NOMO-1 treated with dmso at 0.1 percent for 144 hours (cell line): ENCODE results near the gene MPPED2.

Experiments used
- DNase-seq: peaks from one replicate; lab custom pipeline; 2025; ENCODE audit not compliant: unreplicated experiment; lab: John Stamatoyannopoulos, UW

MPPED2 gene

GRCh38 chr11:30423886-30424285, 162.3 kb downstream of the MPPED2 start:
- no peak for DNase-seq

- no peak for DNase-seq
These were observed 162.9 kb downstream of the MPPED2 start for GRCh38 chr11:30423279-30423648.

- DNase-seq = no peak
These were observed 163.5 kb downstream of the MPPED2 start for GRCh38 chr11:30422447-30423278.

GRCh38 chr11:30420233-30420787, 165.8 kb downstream of the MPPED2 start:
- DNase-seq = no peak

DNA sequence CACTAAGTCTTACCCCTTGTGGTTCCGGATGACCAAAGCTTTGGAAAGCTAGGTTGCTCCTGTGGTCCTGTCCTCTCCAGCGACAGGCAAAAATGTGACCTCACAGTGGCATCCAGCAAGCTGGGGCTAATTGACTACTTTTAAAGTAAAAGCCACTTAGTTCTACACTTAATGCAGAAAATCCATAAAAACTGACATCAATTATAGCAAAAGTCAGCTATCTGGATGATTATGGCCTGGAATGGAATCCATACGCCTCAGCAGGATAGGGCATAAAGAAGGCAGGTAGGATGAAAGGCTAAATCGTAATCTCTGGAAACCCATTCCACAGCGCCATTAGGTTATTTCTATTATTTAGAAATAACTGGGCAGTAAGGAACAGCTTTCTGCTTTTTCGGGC, 171.3 kb downstream of the MPPED2 start:
- DNase-seq = no peak

GRCh38 chr11:30414244-30414643, 171.9 kb downstream of the MPPED2 start:
- no peak for DNase-seq

DNA sequence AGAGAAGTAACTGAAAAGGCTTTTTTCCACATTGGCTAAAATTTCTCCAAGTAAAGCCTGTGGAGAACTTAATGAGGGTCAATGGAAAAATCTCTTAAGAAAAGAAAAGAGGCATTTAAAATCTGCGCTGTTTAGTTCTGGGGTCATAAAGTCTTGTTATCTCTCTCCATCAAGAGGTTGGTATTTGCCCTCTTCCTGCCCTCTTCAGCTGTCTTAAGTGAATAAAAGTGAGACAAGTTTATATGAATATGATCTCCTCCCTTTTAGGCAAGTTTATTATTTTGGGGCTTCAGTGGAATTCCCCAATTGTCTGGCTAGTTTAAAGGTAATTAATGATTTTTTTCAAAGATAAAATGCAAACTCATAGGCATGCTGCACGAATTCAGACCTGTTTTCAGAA, 173.6 kb downstream of the MPPED2 start:
- DNase-seq = no peak

GRCh38 chr11:30411383-30411782, 174.8 kb downstream of the MPPED2 start:
- DNase-seq = no peak

DNA sequence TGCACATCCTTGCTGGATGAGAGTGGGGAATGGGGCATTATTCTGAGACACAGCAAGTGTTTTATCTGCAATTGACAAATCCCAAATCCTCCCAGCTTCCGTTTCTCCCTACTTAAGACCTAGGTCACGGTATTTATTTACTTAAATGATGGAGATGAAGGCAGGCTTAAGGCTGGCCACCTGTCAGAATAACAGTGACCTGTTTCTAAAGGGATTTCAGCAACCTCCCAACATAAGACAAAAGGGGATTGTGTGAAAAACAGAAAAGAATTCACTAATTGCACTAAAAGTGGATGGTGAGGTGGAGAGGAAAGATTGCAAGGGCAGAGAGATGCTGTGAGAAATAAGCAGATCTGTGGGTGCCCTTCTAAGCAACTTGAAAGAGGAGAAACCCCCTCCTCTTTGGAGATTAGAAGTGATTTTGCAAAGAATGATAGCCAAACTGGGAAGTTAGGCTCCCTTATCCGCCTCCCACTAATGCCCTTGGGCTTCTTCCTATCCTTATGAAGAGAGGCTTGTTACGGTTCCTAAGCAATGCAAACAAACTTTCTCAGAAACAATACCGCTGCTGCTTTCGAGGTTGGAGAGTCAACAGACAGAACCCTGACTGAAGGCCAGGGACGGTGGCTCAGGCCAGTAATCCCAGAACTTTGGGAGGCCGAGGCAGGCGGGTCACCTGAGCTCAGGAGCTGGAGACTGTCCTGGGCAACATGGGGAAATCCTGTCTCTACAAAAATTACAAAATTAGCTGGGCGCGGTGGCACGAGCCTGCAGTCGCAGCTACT, 179.0 kb downstream of the MPPED2 start:
- DNase-seq = no peak

DNA sequence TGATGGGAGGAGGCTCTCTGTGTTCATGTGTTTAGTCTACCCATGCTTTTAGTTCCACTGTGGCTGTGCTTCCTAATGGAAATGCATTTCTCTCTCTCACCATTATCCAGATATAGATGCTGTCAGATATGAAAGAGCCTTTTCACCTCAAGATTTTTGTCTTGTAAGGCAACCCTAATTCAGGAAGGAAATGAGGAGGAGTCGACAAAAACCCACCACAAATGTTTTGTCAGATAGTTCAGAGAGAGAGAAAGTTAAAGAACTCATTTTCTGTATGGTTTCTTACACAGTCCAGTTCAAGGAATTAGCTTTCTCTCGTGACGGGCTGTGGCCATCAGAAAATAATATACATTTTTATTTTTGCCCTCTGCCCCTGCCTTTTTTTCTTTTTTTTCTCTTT, 180.8 kb downstream of the MPPED2 start:
- no peak for DNase-seq

DNA sequence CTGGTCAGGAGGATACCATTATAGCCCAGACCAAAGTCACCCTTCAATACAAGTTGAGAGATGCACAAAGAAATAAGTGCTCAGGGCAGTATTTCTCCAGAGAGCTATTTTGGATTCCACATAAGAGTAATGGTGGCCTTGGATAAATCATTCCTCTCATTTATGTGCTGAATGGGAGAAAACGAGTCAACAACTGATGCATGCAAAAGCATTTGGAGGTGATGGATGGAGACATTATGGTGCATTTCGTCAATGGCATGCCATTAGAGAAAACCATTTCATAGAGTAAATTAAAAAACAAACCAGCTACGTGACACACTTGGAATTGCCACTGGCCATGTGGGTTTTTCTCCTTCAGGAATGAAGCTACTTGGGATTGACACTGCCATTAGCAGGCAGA, 182.0 kb downstream of the MPPED2 start:
- DNase-seq = no peak

GRCh38 chr11:30395751-30396150, 190.4 kb downstream of the MPPED2 start:
- DNase-seq = no peak

DNA sequence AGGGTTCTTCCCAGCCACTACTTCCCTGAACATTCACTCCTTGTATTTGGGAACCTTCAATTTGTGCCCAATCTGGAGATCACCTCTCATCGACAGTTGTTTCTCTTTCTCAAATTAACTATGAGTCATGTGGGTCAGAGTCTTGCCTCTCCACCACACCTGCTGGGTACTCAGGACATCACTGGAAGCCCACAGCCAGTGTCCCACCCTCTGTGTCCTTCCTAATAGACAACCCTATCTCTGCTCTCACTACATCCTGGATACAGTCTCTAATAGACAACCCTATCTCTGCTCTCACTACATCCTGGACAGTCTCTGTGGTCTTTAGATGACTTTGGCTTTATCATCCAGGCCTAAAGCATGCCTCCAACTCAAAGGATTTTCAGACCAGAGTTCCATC, 193.1 kb downstream of the MPPED2 start:
- no peak for DNase-seq

DNA sequence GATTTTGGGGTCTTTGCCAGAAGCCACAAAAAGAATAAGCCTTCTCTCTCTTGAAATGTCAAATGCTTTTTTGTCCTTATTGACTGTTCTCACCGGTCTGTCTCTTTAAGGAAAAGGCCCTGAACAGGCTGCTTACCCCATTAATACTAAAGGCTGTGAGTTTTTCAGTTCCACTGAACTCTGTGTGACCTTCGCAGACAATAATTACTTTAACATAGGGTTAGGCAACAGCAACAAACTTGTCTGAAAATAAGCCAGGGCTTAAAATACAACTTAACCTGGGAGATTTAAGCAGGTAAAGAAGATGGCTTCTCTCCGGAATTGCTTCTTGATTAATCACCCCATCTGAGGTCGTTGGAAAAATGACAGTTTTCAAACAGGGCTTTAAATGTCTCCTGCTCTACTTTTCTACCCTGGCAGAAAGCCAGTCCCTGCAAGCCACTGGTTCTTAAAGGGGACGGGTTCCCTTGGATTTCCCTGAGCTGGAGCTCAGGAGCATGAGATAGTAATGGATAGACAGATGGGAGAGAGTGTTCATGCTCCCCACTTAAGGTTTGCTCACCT, 193.8 kb downstream of the MPPED2 start:
- DNase-seq = no peak

GRCh38 chr11:30388957-30389356, 197.2 kb downstream of the MPPED2 start:
- no peak for DNase-seq

GRCh38 chr11:30387891-30388861, 198.0 kb downstream of the MPPED2 start:
- DNase-seq = no peak

GRCh38 chr11:30381879-30382278, 204.3 kb downstream of the MPPED2 start:
- no peak for DNase-seq

DNA sequence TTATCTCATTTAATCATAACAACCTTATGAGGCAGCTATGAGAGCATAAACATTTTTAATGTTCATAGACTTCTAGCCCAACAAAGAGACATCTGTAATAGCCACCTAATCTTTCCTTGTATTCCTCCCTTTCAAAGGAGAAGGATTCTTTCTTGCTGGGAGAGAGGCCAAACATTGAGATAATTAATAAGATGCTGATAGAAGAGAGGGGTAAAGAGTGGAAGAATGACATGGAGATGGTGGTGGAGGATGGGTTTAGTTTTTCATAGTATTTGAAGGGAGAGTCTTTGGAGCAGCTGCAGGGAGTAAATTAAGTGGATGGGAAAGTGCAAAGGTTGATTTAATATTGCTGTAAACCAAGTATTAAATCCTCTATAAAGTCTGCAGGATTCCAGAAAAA, 205.3 kb downstream of the MPPED2 start:
- no peak for DNase-seq

- DNase-seq = no peak
These were observed 208.8 kb downstream of the MPPED2 start for GRCh38 chr11:30377347-30377746.

GRCh38 chr11:30370164-30370563, 216.0 kb downstream of the MPPED2 start:
- DNase-seq = no peak

GRCh38 chr11:30368394-30368793, 217.8 kb downstream of the MPPED2 start:
- DNase-seq = no peak
